Left ventricle myocardium inferior (tissue), 1 donor: Measurements from ENCODE around the gene HPDL. TPM values are rescaled to one million over a fixed set of nuclear protein-coding genes. Genes with fewer than 3 reads are reported as not detected.

Source experiments
- DNase-seq: peaks from one replicate; pipeline ENCODE4 v3.0.0-alpha.2; 2020
- H3K27ac ChIP-seq: fragments of 200-600 bp; replicated peaks from 2 replicates; pipeline ENCODE4 v1.8.0; 2021
- H3K27me3 ChIP-seq: fragments of 200-600 bp; 2 replicates; pipeline ENCODE4 v1.8.0; 2021; ENCODE audit warnings: low read depth
- H3K36me3 ChIP-seq: fragments of 200-600 bp; 2 replicates; pipeline ENCODE4 v1.8.0; 2021
- H3K4me1 ChIP-seq: fragments of 200-600 bp; 2 replicates; pipeline ENCODE4 v1.8.0; 2021
- H3K4me3 ChIP-seq: fragments of 200-600 bp; 2 replicates; pipeline ENCODE4 v1.8.0; 2021; ENCODE audit warnings: mild to moderate bottlenecking, moderate library complexity
- H3K9me3 ChIP-seq: fragments of 200-600 bp; replicated peaks from 2 replicates; pipeline ENCODE4 v1.8.0; 2021
- CTCF ChIP-seq: fragments of 200-600 bp; IDR thresholded peaks from 2 replicates; pipeline ENCODE4 v1.8.0; 2021; ENCODE audit warnings: antibody characterized with exemption, mild to moderate bottlenecking, borderline replicate concordance
- intact Hi-C: fragments of 100-400 bp; cut with micrococcal nuclease; formaldehyde crosslinking; loops from one replicate; pipeline ENCODE4 v1.11.0; 2022
- total RNA-seq: library from RNA; stranded (reverse); fragmentation: NEBNext Ultra II Directional; extraction: Animal tissue kit (Norgen Biotek cat#: 25700); gene quantifications from one replicate; pipeline ENCODE4 v1.2.1, GENCODE V29; 2021
- donor health status: DM: no; HTN: yes; CAD: no; lungs with severe emphysema.

HPDL gene
- total RNA-seq, 1 donor from 2014 or later: not detected

GRCh38 chr1:45370575-45370974, 43.9 kb downstream of the HPDL start:
- no peak overlapping the region for H3K4me3 ChIP-seq
- no peaks in the 10 kb centered on the region for H3K36me3 ChIP-seq
- intact Hi-C loops: no loop called here
- no peaks in the 10 kb centered on the region for H3K9me3 ChIP-seq
- H3K4me1 ChIP-seq: no peaks in the 10 kb centered on the region
- H3K27ac ChIP-seq: no peak overlapping the region
- DNase-seq: no peak
- TF ChIP-seq CTCF: no peak
- H3K27me3 ChIP-seq: no peaks in the 10 kb centered on the region

GRCh38 chr1:45373573-45373972, 46.9 kb downstream of the HPDL start:
- no peak overlapping the region for H3K4me3 ChIP-seq
- no peaks in the 10 kb centered on the region for H3K27me3 ChIP-seq
- no peak for TF ChIP-seq CTCF
- H3K9me3 ChIP-seq: no peaks in the 10 kb centered on the region
- no peak for DNase-seq
- H3K4me1 ChIP-seq: peaks cover 6% of the 10 kb centered on the region
- intact Hi-C loops: no loop called here
- no peak overlapping the region for H3K27ac ChIP-seq
- no peaks in the 10 kb centered on the region for H3K36me3 ChIP-seq

DNA sequence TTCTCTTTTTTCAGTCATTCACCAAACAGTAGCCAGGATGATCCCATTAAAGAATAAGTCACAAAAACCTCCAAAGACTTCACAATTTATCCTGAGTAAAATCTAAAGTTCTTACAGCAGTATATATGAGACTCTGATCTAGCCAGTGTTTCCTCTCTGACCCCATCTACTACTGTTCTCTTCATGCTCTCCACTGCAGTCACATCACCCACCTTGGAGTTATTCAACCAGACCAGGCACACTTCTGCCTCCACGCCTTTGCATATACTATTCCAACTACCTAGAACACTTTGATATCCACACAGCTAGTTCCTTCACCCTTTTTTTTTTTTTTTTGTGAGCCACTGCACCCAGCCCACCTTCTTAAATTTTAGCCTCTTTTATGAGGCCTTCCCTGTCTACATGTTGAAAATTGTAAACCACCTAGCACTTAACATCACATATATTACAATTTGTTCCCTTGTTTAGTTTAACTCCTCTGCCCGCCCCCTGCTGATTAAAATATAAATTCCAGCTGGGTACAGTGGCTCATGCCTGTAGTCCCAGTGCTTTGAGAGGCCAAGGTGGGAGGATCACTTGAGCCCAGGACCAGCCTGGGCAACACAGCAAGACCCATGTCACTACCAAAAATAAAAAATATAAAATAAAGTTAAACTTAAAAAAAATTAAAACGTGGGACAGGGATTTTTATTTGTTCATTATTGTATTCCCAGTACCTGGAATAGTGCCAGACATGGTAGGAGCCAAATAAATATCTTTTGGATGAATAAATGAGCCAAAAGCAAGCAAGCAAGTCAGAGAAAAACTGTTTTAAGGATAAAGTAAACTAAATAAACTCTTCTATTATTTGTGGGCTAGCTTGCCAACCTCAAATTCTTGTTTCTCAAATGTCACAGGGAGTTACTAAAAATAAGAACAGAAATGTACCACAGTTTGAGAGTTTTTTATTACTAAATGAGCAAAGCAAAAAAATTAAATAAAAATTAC, 48.7 kb downstream of the HPDL start:
- Histone ChIP-seq H3K4me3 (no peak overlapping the region), H3K4me1 (peaks cover 6% of the 10 kb centered on the region), H3K9me3 (no peaks in the 10 kb centered on the region), H3K27ac (no peak overlapping the region), H3K36me3 (no peaks in the 10 kb centered on the region), H3K27me3 (no peaks in the 10 kb centered on the region)
- intact Hi-C loops: no loop called here
- DNase-seq: no peak
- no peak for TF ChIP-seq CTCF

DNA sequence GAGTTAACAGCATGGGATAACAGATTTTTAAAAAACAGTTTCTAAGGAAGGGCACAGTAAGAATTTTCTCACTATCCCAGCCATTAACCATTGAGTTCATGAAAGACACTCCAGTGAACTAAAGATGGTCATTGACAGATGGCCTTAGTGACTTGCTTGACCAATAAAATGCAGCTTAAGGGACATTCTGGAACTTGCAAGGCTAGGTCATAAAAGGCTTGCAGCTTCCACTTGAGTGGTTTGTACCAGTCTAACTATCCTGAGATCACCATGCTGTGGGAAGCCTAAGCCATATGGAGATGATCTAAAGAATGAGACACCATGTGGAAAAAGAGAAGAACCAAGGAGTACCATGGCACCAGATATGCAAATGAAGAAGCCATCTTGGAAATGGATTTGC, 51.5 kb downstream of the HPDL start:
- Histone ChIP-seq H3K4me1 (peaks cover 6% of the 10 kb centered on the region), H3K9me3 (no peaks in the 10 kb centered on the region), H3K4me3 (no peak overlapping the region), H3K27ac (no peak overlapping the region), H3K27me3 (no peaks in the 10 kb centered on the region), H3K36me3 (no peaks in the 10 kb centered on the region)
- no peak for TF ChIP-seq CTCF
- intact Hi-C loops: no loop called here
- DNase-seq: no peak

Other genes starting within 250 kb of the HPDL start
- 0.93 TPM for gene ZSWIM5, start 120.3 kb upstream of the HPDL start, total RNA-seq
- 3.2 TPM for gene TOE1, start 13.3 kb downstream of the HPDL start, total RNA-seq
- gene MUTYH, start 13.5 kb downstream of the HPDL start, total RNA-seq: 8.1 TPM
- gene TESK2, start 164.3 kb downstream of the HPDL start, total RNA-seq: 1.4 TPM
- 0.22 TPM for gene CCDC163, start 173.2 kb downstream of the HPDL start, total RNA-seq
- gene MMACHC, start 173.4 kb downstream of the HPDL start, total RNA-seq: 24.4 TPM
- 255 TPM for gene PRDX1, start 195.0 kb downstream of the HPDL start, total RNA-seq
- gene AKR1A1, start 223.9 kb downstream of the HPDL start, total RNA-seq: 45.4 TPM